Suprapubic skin (tissue), 4 donors: ENCODE results near the gene UBE4B. TPM values are rescaled to one million over a fixed set of nuclear protein-coding genes. Genes with fewer than 3 reads are reported as not detected.
A peak's percentile ranks its signal among the peaks of the same experiment; 100 is the strongest.
"Not testable (repeated sequence)": the region's sequence is repeated elsewhere in the genome, so short reads cannot be mapped to it uniquely, and the experiment has no call there.

ENCODE experiments used
- DNase-seq, 2 donors: peaks; one replicate each; pipeline ENCODE4 v3.0.0-alpha.2; 2019; ENCODE audit warnings: low spot score in 2 of 2
- H3K27ac ChIP-seq: fragments of 200-600 bp; sonication (generic); one replicate; pipeline ENCODE4 v1.5.1; 2019
- H3K27me3 ChIP-seq: fragments of 200-600 bp; sonication (generic); one replicate; pipeline ENCODE4 v1.5.1; 2019
- H3K36me3 ChIP-seq: fragments of 200-600 bp; sonication (generic); one replicate; pipeline ENCODE4 v1.5.1; 2019
- H3K4me1 ChIP-seq: fragments of 200-600 bp; sonication (generic); one replicate; pipeline ENCODE4 v1.5.1; 2019
- H3K4me3 ChIP-seq: fragments of 200-600 bp; sonication (generic); one replicate; pipeline ENCODE4 v1.5.1; 2019; ENCODE audit warnings: mild to moderate bottlenecking
- H3K9me3 ChIP-seq: fragments of 200-600 bp; sonication (generic); one replicate; pipeline ENCODE4 v1.5.1; 2019
- CTCF ChIP-seq, 2 donors: fragments of 200-600 bp in 1 of 2; fragments of 450-650 bp in 1 of 2; sonication (generic) in 1 of 2; IDR thresholded peaks; one replicate each; pipeline ENCODE4 v1.5.1; 2016 to 2019; ENCODE audit warnings: antibody characterized with exemption in 2 of 2, mild to moderate bottlenecking in 1 of 2, moderate library complexity in 1 of 2
- EP300 ChIP-seq: sonication (generic); formaldehyde crosslinking; IDR thresholded peaks from one replicate; pipeline ENCODE4 v1.6.1; 2017; ENCODE audit warnings: antibody characterized with exemption
- POLR2A ChIP-seq, 2 donors: fragments of 450-650 bp; IDR thresholded peaks; one replicate each; pipeline ENCODE4 v1.6.1; 2017; ENCODE audit warnings: antibody characterized with exemption in 2 of 2, mild to moderate bottlenecking in 2 of 2, moderate library complexity in 2 of 2
- POLR2AphosphoS5 ChIP-seq, 3 donors: sonication (generic); formaldehyde crosslinking; IDR thresholded peaks; one replicate each; pipeline ENCODE4 v1.6.1; 2017; ENCODE audit warnings: antibody characterized with exemption in 3 of 3
- WGBS: methylation state at CpG from one replicate; pipeline ENCODE4 v1.1.5; 2018; 5-methylcytosine and 5-hydroxymethylcytosine counted together
- total RNA-seq, 4 donors: library from RNA; depleted of rRNA; stranded (reverse); fragments of >200 nt; gene quantifications; one replicate each; pipeline ENCODE4 v1.1.0, GENCODE V29; 2016

UBE4B gene
- total RNA-seq, 4 donors from 2014 or later = 65.6 to 145 (median 96.5) TPM

- Histone ChIP-seq H3K27me3 (no peaks in the 10 kb centered on the region), H3K27ac (no peak overlapping the region), H3K4me3 (no peak overlapping the region), H3K36me3 (no peaks in the 10 kb centered on the region), H3K9me3 (no peaks in the 10 kb centered on the region), H3K4me1 (no peaks in the 10 kb centered on the region)
- DNase-seq = no peak
- WGBS = 55% methylated on average over 3 of the region's 3 CpGs
- TF ChIP-seq CTCF (IDR thresholded peaks at IDR 0.05) (no peak), POLR2AphosphoS5 (IDR thresholded peaks at IDR 0.05) (no peak), EP300 (no peak), POLR2A (IDR thresholded peaks at IDR 0.05) (no peak)
These were observed 164.2 kb downstream of the UBE4B start for GRCh38 chr1:10196976-10197375.

GRCh38 chr1:10200620-10201019, 167.9 kb downstream of the UBE4B start:
- Histone ChIP-seq H3K36me3 (no peaks in the 10 kb centered on the region), H3K4me3 (no peak overlapping the region), H3K9me3 (no peaks in the 10 kb centered on the region), H3K4me1 (no peaks in the 10 kb centered on the region), H3K27ac (no peak overlapping the region), H3K27me3 (no peaks in the 10 kb centered on the region)
- 95% methylated on average over 4 of the region's 4 CpGs for WGBS
- TF ChIP-seq CTCF (IDR thresholded peaks at IDR 0.05) (no peak), POLR2A (IDR thresholded peaks at IDR 0.05) (no peak), POLR2AphosphoS5 (IDR thresholded peaks at IDR 0.05) (no peak), EP300 (no peak)
- no peak for DNase-seq

- no peaks in the 10 kb centered on the region for H3K27me3 ChIP-seq
- no peak overlapping the region for H3K27ac ChIP-seq
- 55% methylated on average over 7 of the region's 7 CpGs for WGBS
- peak in 1 of 2 donors; percentile 29 for DNase-seq
- no peak for TF ChIP-seq CTCF (IDR thresholded peaks at IDR 0.05)
- no peak for TF ChIP-seq POLR2A (IDR thresholded peaks at IDR 0.05)
- TF ChIP-seq POLR2AphosphoS5 (IDR thresholded peaks at IDR 0.05) = no peak
- TF ChIP-seq EP300 = no peak
- H3K9me3 ChIP-seq = no peaks in the 10 kb centered on the region
- H3K4me1 ChIP-seq = peaks cover 3% of the 10 kb centered on the region
- no peaks in the 10 kb centered on the region for H3K36me3 ChIP-seq
- no peak overlapping the region for H3K4me3 ChIP-seq
These were observed 171.4 kb downstream of the UBE4B start for GRCh38 chr1:10204003-10204642.

GRCh38 chr1:10205206-10205605, 172.4 kb downstream of the UBE4B start:
- not testable (repeated sequence) for H3K36me3 ChIP-seq, H3K27ac ChIP-seq, H3K9me3 ChIP-seq, H3K27me3 ChIP-seq, H3K4me3 ChIP-seq
- peak in 1 of 2 donors; percentile 19 for DNase-seq
- H3K4me1 ChIP-seq = peaks cover 10% of the 10 kb centered on the region
- 84% methylated on average over 14 of the region's 14 CpGs for WGBS

GRCh38 chr1:10207810-10208209, 175.1 kb downstream of the UBE4B start:
- no peak overlapping the region for H3K4me3 ChIP-seq
- no peak overlapping the region for H3K27ac ChIP-seq
- DNase-seq = peak in 1 of 2 donors; percentile 4
- H3K36me3 ChIP-seq = no peaks in the 10 kb centered on the region
- H3K27me3 ChIP-seq = no peaks in the 10 kb centered on the region
- TF ChIP-seq EP300 (no peak), POLR2AphosphoS5 (IDR thresholded peaks at IDR 0.05) (no peak), CTCF (IDR thresholded peaks at IDR 0.05) (no peak), POLR2A (IDR thresholded peaks at IDR 0.05) (no peak)
- no peaks in the 10 kb centered on the region for H3K9me3 ChIP-seq
- H3K4me1 ChIP-seq = peaks cover 21% of the 10 kb centered on the region
- WGBS = 90% methylated on average over 3 of the region's 3 CpGs

DNA sequence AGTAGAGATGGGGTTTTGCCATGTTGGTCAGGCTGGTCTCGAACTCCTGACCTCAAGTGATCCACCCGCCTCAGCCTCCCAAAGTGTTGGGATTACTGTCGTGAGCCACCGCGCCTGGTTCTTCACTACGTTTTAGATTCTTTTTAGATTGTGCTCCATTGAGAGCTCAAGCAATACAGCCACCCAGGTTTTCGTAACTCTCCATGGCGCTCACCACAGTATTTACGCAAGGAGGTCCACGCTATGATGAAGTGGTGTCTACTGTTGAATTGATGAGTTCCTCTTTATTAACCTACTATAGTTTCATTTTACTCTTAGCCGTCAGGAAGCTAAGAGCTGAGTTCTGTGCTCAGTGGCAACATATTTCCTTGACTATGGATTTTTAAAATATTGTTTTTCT, 175.8 kb downstream of the UBE4B start:
- WGBS = 79% methylated on average over 11 of the region's 11 CpGs
- no peaks in the 10 kb centered on the region for H3K9me3 ChIP-seq
- DNase-seq = no peak
- H3K36me3 ChIP-seq = no peaks in the 10 kb centered on the region
- no peak overlapping the region for H3K4me3 ChIP-seq
- no peaks in the 10 kb centered on the region for H3K27me3 ChIP-seq
- no peak overlapping the region for H3K27ac ChIP-seq
- TF ChIP-seq CTCF (IDR thresholded peaks at IDR 0.05) (no peak), POLR2AphosphoS5 (IDR thresholded peaks at IDR 0.05) (no peak), POLR2A (IDR thresholded peaks at IDR 0.05) (no peak), EP300 (no peak)
- H3K4me1 ChIP-seq = peaks cover 28% of the 10 kb centered on the region
